Liver (tissue), 2 donors: ENCODE data around the gene CR1L.

Experiments
- FOXA1 ChIP-seq: IDR thresholded peaks from 2 replicates; pipeline ENCODE4 v1.6.1; 2016; ENCODE audit warnings: antibody characterized with exemption
- REST ChIP-seq: IDR thresholded peaks from 2 replicates; pipeline ENCODE4 v1.6.1; 2016; ENCODE audit warnings: antibody characterized with exemption, mild to moderate bottlenecking
- TF ChIP-seq, protein P1 (sequence below): fragments of 150-350 bp; IDR thresholded peaks from 2 replicates; pipeline ENCODE4 v1.5.1; 2017; ENCODE audit warnings: improper control_type of control experiment, low read depth, low read length; ENCODE audit not compliant: missing input control
- donor health status: healthy.

- TF ChIP-seq, protein P1, sequence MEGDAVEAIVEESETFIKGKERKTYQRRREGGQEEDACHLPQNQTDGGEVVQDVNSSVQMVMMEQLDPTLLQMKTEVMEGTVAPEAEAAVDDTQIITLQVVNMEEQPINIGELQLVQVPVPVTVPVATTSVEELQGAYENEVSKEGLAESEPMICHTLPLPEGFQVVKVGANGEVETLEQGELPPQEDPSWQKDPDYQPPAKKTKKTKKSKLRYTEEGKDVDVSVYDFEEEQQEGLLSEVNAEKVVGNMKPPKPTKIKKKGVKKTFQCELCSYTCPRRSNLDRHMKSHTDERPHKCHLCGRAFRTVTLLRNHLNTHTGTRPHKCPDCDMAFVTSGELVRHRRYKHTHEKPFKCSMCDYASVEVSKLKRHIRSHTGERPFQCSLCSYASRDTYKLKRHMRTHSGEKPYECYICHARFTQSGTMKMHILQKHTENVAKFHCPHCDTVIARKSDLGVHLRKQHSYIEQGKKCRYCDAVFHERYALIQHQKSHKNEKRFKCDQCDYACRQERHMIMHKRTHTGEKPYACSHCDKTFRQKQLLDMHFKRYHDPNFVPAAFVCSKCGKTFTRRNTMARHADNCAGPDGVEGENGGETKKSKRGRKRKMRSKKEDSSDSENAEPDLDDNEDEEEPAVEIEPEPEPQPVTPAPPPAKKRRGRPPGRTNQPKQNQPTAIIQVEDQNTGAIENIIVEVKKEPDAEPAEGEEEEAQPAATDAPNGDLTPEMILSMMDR = no peak
- TF ChIP-seq REST (no peak), FOXA1 (no peak)
Observed at GRCh38 chr1:207719234-207719633, 74.3 kb downstream of the CR1L start.
